Mesendoderm (in vitro differentiated cells): ENCODE data around the gene SARS2.

Experiments used
- DNase-seq: peaks from one replicate; pipeline ENCODE4 v3.0.0; 2013
- H2AK5ac ChIP-seq: 2 replicates; pipeline ENCODE4 v1.6.1; 2013; ENCODE audit warnings: low read length, inconsistent platforms
- H2BK120ac ChIP-seq: 2 replicates; pipeline ENCODE4 v1.6.1; 2013; ENCODE audit warnings: low read depth, mild to moderate bottlenecking, low read length, moderate library complexity, mixed read lengths
- H2BK15ac ChIP-seq: replicated peaks from 2 replicates; pipeline ENCODE4 v1.6.1; 2013; ENCODE audit warnings: low read depth, mild to moderate bottlenecking, moderate library complexity
- H2BK5ac ChIP-seq: 2 replicates; pipeline ENCODE4 v1.6.1; 2013; ENCODE audit warnings: low read length, inconsistent platforms
- H3K18ac ChIP-seq: 2 replicates; pipeline ENCODE4 v1.6.1; 2013; ENCODE audit warnings: mild to moderate bottlenecking, low read length, mixed read lengths
- H3K23ac ChIP-seq: one replicate; pipeline ENCODE4 v1.6.1; 2013; ENCODE audit warnings: low read length
- H3K27ac ChIP-seq: 2 replicates; pipeline ENCODE4 v1.5.1; 2013; ENCODE audit warnings: low read depth, mild to moderate bottlenecking, inconsistent platforms, low read length, moderate library complexity
- H3K27me3 ChIP-seq: 2 replicates; pipeline ENCODE4 v1.6.1; 2013; ENCODE audit warnings: low read length, control low read depth, mild to moderate bottlenecking, inconsistent platforms; ENCODE audit not compliant: insufficient read depth, poor library complexity
- H3K36me3 ChIP-seq: 2 replicates; pipeline ENCODE4 v1.6.1; 2013; ENCODE audit warnings: low read length, inconsistent platforms; ENCODE audit not compliant: control insufficient read depth, insufficient read depth
- H3K4ac ChIP-seq: one replicate; pipeline ENCODE4 v1.6.1; 2013; ENCODE audit warnings: low read depth, mild to moderate bottlenecking, low read length, moderate library complexity
- H3K4me1 ChIP-seq: 2 replicates; pipeline ENCODE4 v1.6.1; 2013; ENCODE audit warnings: low read depth, low read length, inconsistent platforms; ENCODE audit not compliant: control insufficient read depth
- H3K4me2 ChIP-seq: 2 replicates; pipeline ENCODE4 v1.6.1; 2013; ENCODE audit warnings: low read length
- H3K4me3 ChIP-seq: 2 replicates; pipeline ENCODE4 v1.5.1; 2013; ENCODE audit warnings: mild to moderate bottlenecking, low read length
- H3K56ac ChIP-seq: one replicate; pipeline ENCODE4 v1.6.1; 2013; ENCODE audit warnings: low read length
- H3K79me1 ChIP-seq: 2 replicates; pipeline ENCODE4 v1.6.1; 2013; ENCODE audit warnings: low read length, inconsistent platforms
- H3K79me2 ChIP-seq: 2 replicates; pipeline ENCODE4 v1.6.1; 2013; ENCODE audit warnings: mild to moderate bottlenecking, low read length; ENCODE audit not compliant: control insufficient read depth, insufficient read depth
- H3K9ac ChIP-seq: 2 replicates; pipeline ENCODE4 v1.6.1; 2013; ENCODE audit warnings: low read length, inconsistent platforms
- H4K5ac ChIP-seq: one replicate; pipeline ENCODE4 v1.6.1; 2013; ENCODE audit warnings: low read length
- H4K8ac ChIP-seq: one replicate; pipeline ENCODE4 v1.6.1; 2013; ENCODE audit warnings: low read depth, mild to moderate bottlenecking, control low read depth, low read length, moderate library complexity
- WGBS: extraction: QIAGEN DNeasy Blood & Tissue Kit; methylation state at CpG from one replicate; pipeline ENCODE4 v1.1.7; 2013; ENCODE audit warnings: low lambda C conversion rate, missing lambda C conversion rate; ENCODE audit not compliant: insufficient coverage; ENCODE audit errors: extremely low coverage; 5-methylcytosine and 5-hydroxymethylcytosine counted together

Gene SARS2

GRCh38 chr19:38867171-38867780, 63.3 kb downstream of the SARS2 start:
- H2AK5ac ChIP-seq: no peak overlapping the region
- no peak overlapping the region for H2BK120ac ChIP-seq
- no peak overlapping the region for H3K56ac ChIP-seq
- H3K79me1 ChIP-seq: no peaks in the 10 kb centered on the region
- no peak overlapping the region for H3K18ac ChIP-seq
- no peak overlapping the region for H4K8ac ChIP-seq
- H3K9ac ChIP-seq: no peak overlapping the region
- DNase-seq: no peak
- no peaks in the 10 kb centered on the region for H3K36me3 ChIP-seq
- H3K4me3 ChIP-seq: no peak overlapping the region
- no peaks in the 10 kb centered on the region for H3K27me3 ChIP-seq
- H3K79me2 ChIP-seq: no peaks in the 10 kb centered on the region
- H3K27ac ChIP-seq: no peak overlapping the region
- no CpG with 5 or more reads among the region's 10 CpGs for WGBS
- H3K4me2 ChIP-seq: no peak overlapping the region
- H3K23ac ChIP-seq: no peak overlapping the region
- no peak overlapping the region for H3K4ac ChIP-seq
- H3K4me1 ChIP-seq: peaks cover 2% of the 10 kb centered on the region
- H4K5ac ChIP-seq: no peak overlapping the region
- H2BK15ac ChIP-seq: no peak overlapping the region
- no peak overlapping the region for H2BK5ac ChIP-seq
